ENCODE measurements around the gene CACNA1E.

The CACNA1E gene

GRCh38 chr1:181500636-181501035 lies 17.3 kb downstream of the CACNA1E start:
- H3K9me3 ChIP-seq (ENCODE audit: control insufficient read depth, insufficient read depth, low read depth, low read length) = no peaks in the 10 kb centered on the region
- H3K9ac ChIP-seq (ENCODE audit: low read length) = no peak overlapping the region
- H3K27ac ChIP-seq (ENCODE audit: low read depth, low read length) = no peak overlapping the region
- H3K36me3 ChIP-seq (ENCODE audit: control insufficient read depth, insufficient read depth, low read length) = no peaks in the 10 kb centered on the region
- 0 out of 2 replicates have a peak, but pooled peaks cover 2% of the 10 kb centered on the region for H3K27me3 ChIP-seq (ENCODE audit: control insufficient read depth, insufficient read depth, low read length)
- H3K4me1 ChIP-seq (ENCODE audit: control insufficient read depth, insufficient read depth, low read length) = no peaks in the 10 kb centered on the region
- H3K4me3 ChIP-seq (ENCODE audit: low read depth, low read length) = no peak overlapping the region

DNA sequence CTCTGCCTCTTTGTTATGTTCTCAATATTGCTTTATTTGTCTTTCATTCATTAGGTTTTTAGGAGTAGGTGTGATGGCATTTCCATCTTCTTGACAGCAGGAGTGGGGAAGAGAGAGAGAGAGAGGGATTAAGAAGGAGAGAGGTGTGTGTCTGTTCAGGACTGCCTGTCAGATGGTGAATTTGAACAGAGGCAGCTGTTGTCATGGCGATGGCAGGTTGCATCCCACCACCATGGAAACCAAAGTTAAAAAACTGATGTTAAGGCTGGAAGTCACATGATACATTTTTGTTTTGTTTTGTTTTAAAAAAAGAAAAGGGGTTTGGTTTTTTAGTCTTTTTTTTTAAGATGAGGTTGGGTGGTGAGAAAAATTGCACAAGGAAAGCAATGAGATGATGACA lies 18.3 kb downstream of the CACNA1E start:
- no peak overlapping the region for H3K9ac ChIP-seq (ENCODE audit: low read length)
- no peaks in the 10 kb centered on the region for H3K36me3 ChIP-seq (ENCODE audit: control insufficient read depth, insufficient read depth, low read length)
- H3K4me1 ChIP-seq (ENCODE audit: control insufficient read depth, insufficient read depth, low read length) = no peaks in the 10 kb centered on the region
- H3K4me3 ChIP-seq (ENCODE audit: low read depth, low read length) = no peak overlapping the region
- H3K27ac ChIP-seq (ENCODE audit: low read depth, low read length) = no peak overlapping the region
- no peaks in the 10 kb centered on the region for H3K9me3 ChIP-seq (ENCODE audit: control insufficient read depth, insufficient read depth, low read depth, low read length)
- H3K27me3 ChIP-seq (ENCODE audit: control insufficient read depth, insufficient read depth, low read length) = 0 out of 2 replicates have a peak, but pooled peaks cover 2% of the 10 kb centered on the region

- Histone ChIP-seq H3K27ac (ENCODE audit: low read depth, low read length) (no peak overlapping the region), H3K4me1 (ENCODE audit: control insufficient read depth, insufficient read depth, low read length) (no peaks in the 10 kb centered on the region), H3K36me3 (ENCODE audit: control insufficient read depth, insufficient read depth, low read length) (no peaks in the 10 kb centered on the region), H3K9ac (ENCODE audit: low read length) (no peak overlapping the region), H3K4me3 (ENCODE audit: low read depth, low read length) (no peak overlapping the region), H3K9me3 (ENCODE audit: control insufficient read depth, insufficient read depth, low read depth, low read length) (no peaks in the 10 kb centered on the region), H3K27me3 (ENCODE audit: control insufficient read depth, insufficient read depth, low read length) (0 out of 2 replicates have a peak, but pooled peaks cover under 1% of the 10 kb centered on the region)
These were observed 20.0 kb downstream of the CACNA1E start for GRCh38 chr1:181503171-181503810.

DNA sequence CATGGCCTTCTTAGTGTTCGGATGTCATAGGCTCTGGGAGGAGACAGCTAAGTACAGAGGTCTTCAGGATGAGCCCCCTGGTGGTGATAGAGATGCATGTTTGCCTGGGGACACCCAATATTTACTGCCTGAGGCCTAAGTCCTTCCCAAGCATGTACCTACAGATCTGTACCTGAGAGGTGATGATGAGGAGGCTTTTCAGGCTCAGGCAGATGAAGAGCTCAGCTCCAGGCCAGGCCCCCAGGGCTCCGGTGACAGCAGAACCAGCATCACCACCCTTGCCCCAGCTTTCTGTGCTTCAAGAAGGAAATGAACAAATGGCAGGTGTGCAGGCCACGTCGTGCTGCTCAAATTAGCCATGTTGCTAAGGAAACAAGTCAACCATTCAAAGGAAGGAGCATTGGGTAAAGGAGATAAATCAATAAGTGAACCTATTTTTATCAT lies 21.1 kb downstream of the CACNA1E start:
- Histone ChIP-seq H3K9ac (ENCODE audit: low read length) (no peak overlapping the region), H3K36me3 (ENCODE audit: control insufficient read depth, insufficient read depth, low read length) (no peaks in the 10 kb centered on the region), H3K4me3 (ENCODE audit: low read depth, low read length) (no peak overlapping the region), H3K27me3 (ENCODE audit: control insufficient read depth, insufficient read depth, low read length) (no peaks in the 10 kb centered on the region), H3K27ac (ENCODE audit: low read depth, low read length) (no peak overlapping the region), H3K4me1 (ENCODE audit: control insufficient read depth, insufficient read depth, low read length) (no peaks in the 10 kb centered on the region), H3K9me3 (ENCODE audit: control insufficient read depth, insufficient read depth, low read depth, low read length) (no peaks in the 10 kb centered on the region)

- Histone ChIP-seq H3K4me3 (ENCODE audit: low read depth, low read length) (no peak overlapping the region), H3K9me3 (ENCODE audit: control insufficient read depth, insufficient read depth, low read depth, low read length) (no peaks in the 10 kb centered on the region), H3K27ac (ENCODE audit: low read depth, low read length) (no peak overlapping the region), H3K9ac (ENCODE audit: low read length) (no peak overlapping the region), H3K36me3 (ENCODE audit: control insufficient read depth, insufficient read depth, low read length) (no peaks in the 10 kb centered on the region), H3K27me3 (ENCODE audit: control insufficient read depth, insufficient read depth, low read length) (no peaks in the 10 kb centered on the region), H3K4me1 (ENCODE audit: control insufficient read depth, insufficient read depth, low read length) (no peaks in the 10 kb centered on the region)
These were observed 23.4 kb downstream of the CACNA1E start for GRCh38 chr1:181506563-181507353.

GRCh38 chr1:181508486-181509165 lies 25.3 kb downstream of the CACNA1E start:
- H3K36me3 ChIP-seq (ENCODE audit: control insufficient read depth, insufficient read depth, low read length) = no peaks in the 10 kb centered on the region
- H3K4me1 ChIP-seq (ENCODE audit: control insufficient read depth, insufficient read depth, low read length) = no peaks in the 10 kb centered on the region
- no peak overlapping the region for H3K9ac ChIP-seq (ENCODE audit: low read length)
- no peaks in the 10 kb centered on the region for H3K27me3 ChIP-seq (ENCODE audit: control insufficient read depth, insufficient read depth, low read length)
- H3K9me3 ChIP-seq (ENCODE audit: control insufficient read depth, insufficient read depth, low read depth, low read length) = no peaks in the 10 kb centered on the region
- no peak overlapping the region for H3K4me3 ChIP-seq (ENCODE audit: low read depth, low read length)
- H3K27ac ChIP-seq (ENCODE audit: low read depth, low read length) = no peak overlapping the region

DNA sequence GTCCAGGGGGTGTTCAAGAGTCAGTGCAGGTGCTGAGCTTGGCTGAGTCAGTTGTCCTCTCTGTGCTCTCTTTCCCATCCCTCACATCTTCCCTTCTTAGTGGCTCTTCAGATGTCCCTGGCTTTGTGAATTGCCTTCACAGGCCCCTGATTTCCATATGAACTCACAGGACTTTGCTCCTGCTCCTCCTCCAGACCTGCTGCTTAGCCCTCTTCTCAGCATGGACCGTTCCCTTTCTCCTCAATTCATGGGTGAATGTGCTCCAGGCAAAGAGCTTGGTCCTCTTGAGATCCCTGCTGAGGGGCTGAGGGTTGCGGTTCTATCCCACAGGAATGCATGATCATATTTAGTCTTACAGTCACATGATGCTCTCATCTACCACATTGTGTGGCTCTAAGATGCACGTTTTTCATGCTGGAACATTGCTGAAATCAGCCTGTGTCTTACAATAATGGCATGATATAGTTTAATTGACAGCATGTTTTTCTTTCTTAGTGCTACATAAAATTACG lies 30.5 kb downstream of the CACNA1E start:
- Histone ChIP-seq H3K27ac (ENCODE audit: low read depth, low read length) (no peak overlapping the region), H3K9me3 (ENCODE audit: control insufficient read depth, insufficient read depth, low read depth, low read length) (no peaks in the 10 kb centered on the region), H3K27me3 (ENCODE audit: control insufficient read depth, insufficient read depth, low read length) (no peaks in the 10 kb centered on the region), H3K4me3 (ENCODE audit: low read depth, low read length) (no peak overlapping the region), H3K4me1 (ENCODE audit: control insufficient read depth, insufficient read depth, low read length) (0 out of 2 replicates have a peak, but pooled peaks cover 5% of the 10 kb centered on the region), H3K9ac (ENCODE audit: low read length) (no peak overlapping the region), H3K36me3 (ENCODE audit: control insufficient read depth, insufficient read depth, low read length) (no peaks in the 10 kb centered on the region)

DNA sequence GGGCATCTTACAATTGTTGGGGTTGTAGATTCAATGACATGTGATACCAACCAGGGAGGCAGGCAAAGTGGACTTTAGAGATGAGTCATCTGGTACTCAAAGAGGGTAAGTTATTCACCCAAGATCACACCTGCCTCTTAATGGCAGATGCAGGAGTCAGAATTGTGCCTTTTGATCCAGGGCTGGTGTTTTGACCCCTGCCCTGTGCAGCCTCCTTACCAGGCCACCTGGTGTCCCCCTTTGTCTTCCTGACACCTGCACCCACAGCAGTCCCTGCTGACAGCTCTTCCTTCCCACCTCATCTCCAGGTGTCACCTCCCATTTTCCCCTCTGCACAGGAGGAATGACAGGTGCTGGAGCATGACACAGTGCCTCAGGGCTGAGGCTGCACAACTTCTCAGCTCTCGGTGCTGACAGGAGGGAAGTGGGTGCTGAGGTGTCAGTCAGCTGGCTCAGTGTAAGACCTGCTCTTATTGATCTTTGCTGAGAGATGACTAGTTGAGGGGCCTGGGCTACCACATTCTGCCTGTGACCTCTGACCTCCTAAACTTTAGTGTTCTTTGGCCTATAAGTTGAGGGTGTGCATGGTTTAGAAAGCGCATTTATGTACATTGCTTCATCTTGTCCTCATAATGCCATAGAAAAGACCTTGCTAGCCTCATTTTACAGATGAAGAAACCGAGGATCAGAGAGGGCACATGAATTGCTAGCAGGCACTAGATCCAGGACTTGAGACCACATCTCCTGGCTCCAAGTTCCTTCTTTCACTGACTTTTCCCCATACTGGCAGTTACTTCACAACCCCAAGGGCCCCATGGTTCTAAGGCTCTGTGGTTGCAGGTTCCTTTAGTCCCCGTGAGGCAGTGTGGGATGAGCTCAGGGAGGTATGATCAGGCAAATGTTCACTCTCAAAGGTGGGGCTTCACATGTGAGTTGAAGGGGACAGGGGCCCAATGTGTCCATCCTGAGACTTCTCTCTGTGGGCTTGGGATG lies 31.3 kb downstream of the CACNA1E start:
- no peak overlapping the region for H3K9ac ChIP-seq (ENCODE audit: low read length)
- H3K27ac ChIP-seq (ENCODE audit: low read depth, low read length) = no peak overlapping the region
- no peaks in the 10 kb centered on the region for H3K9me3 ChIP-seq (ENCODE audit: control insufficient read depth, insufficient read depth, low read depth, low read length)

GRCh38 chr1:181516706-181517105 lies 33.4 kb downstream of the CACNA1E start:
- no peak overlapping the region for H3K9ac ChIP-seq (ENCODE audit: low read length)
- no peak overlapping the region for H3K4me3 ChIP-seq (ENCODE audit: low read depth, low read length)
- no peak overlapping the region for H3K27ac ChIP-seq (ENCODE audit: low read depth, low read length)

More for the DNA sequence above, 31.3 kb downstream of the CACNA1E start:
- Histone ChIP-seq H3K27me3 (ENCODE audit: control insufficient read depth, insufficient read depth, low read length) (no peaks in the 10 kb centered on the region), H3K36me3 (ENCODE audit: control insufficient read depth, insufficient read depth, low read length) (no peaks in the 10 kb centered on the region), H3K4me3 (ENCODE audit: low read depth, low read length) (no peak overlapping the region), H3K4me1 (ENCODE audit: control insufficient read depth, insufficient read depth, low read length) (0 out of 2 replicates have a peak, but pooled peaks cover 5% of the 10 kb centered on the region)

More at GRCh38 chr1:181516706-181517105, 33.4 kb downstream of the CACNA1E start:
- H3K9me3 ChIP-seq (ENCODE audit: control insufficient read depth, insufficient read depth, low read depth, low read length) = no peaks in the 10 kb centered on the region
- H3K36me3 ChIP-seq (ENCODE audit: control insufficient read depth, insufficient read depth, low read length) = no peaks in the 10 kb centered on the region
- H3K4me1 ChIP-seq (ENCODE audit: control insufficient read depth, insufficient read depth, low read length) = 0 out of 2 replicates have a peak, but pooled peaks cover 5% of the 10 kb centered on the region
- no peaks in the 10 kb centered on the region for H3K27me3 ChIP-seq (ENCODE audit: control insufficient read depth, insufficient read depth, low read length)
